Karpas-422 (cell line): ENCODE measurements around the gene DUS1L. TPM values are rescaled to one million over a fixed set of nuclear protein-coding genes. Genes with fewer than 3 reads are reported as not detected.

Source experiments
- DNase-seq: peaks from one replicate; pipeline ENCODE4 v3.0.0-alpha.2; 2015
- H2AFZ ChIP-seq: fragments of 200-600 bp; sonication (generic); 2 replicates; pipeline ENCODE4 v1.6.1; 2014; ENCODE audit warnings: antibody characterized with exemption, low read length, mixed read lengths
- H3K27ac ChIP-seq: fragments of 200-600 bp; sonication (generic); 2 replicates; pipeline ENCODE4 v1.5.1; 2014; ENCODE audit warnings: mild to moderate bottlenecking, low read length, moderate library complexity
- H3K27me3 ChIP-seq: fragments of 200-600 bp; sonication (generic); 2 replicates; pipeline ENCODE4 v1.6.1; 2014; ENCODE audit warnings: low read length, mixed read lengths
- H3K36me3 ChIP-seq: fragments of 200-600 bp; sonication (generic); 2 replicates; pipeline ENCODE4 v1.6.1; 2014; ENCODE audit warnings: low read length, mixed read lengths; ENCODE audit not compliant: insufficient read depth
- H3K4me1 ChIP-seq: fragments of 200-600 bp; sonication (generic); 2 replicates; pipeline ENCODE4 v1.6.1; 2014; ENCODE audit warnings: mild to moderate bottlenecking, low read length, mixed read lengths
- H3K4me2 ChIP-seq: fragments of 200-600 bp; sonication (generic); 2 replicates; pipeline ENCODE4 v1.6.1; 2014; ENCODE audit warnings: low read length, low read depth, mild to moderate bottlenecking; ENCODE audit not compliant: poor library complexity, severe bottlenecking
- H3K4me3 ChIP-seq: fragments of 200-600 bp; sonication (generic); 2 replicates; pipeline ENCODE4 v1.5.1; 2014; ENCODE audit warnings: mild to moderate bottlenecking, antibody characterized with exemption, low read length, mixed read lengths
- H3K79me2 ChIP-seq: fragments of 200-600 bp; sonication (generic); 2 replicates; pipeline ENCODE4 v1.6.1; 2014; ENCODE audit warnings: mild to moderate bottlenecking, low read length, mixed read lengths
- H3K9ac ChIP-seq: fragments of 200-600 bp; sonication (generic); 2 replicates; pipeline ENCODE4 v1.6.0; 2014; ENCODE audit warnings: low read length
- H3K9me2 ChIP-seq: fragments of 200-600 bp; sonication (generic), shearing (Covaris generic); replicated peaks from 2 replicates; pipeline ENCODE4 v1.6.0; 2014; ENCODE audit warnings: mild to moderate bottlenecking, low read length, moderate library complexity; ENCODE audit not compliant: insufficient read depth
- H3K9me3 ChIP-seq: fragments of 300-700, 200-600 bp; sonication (generic); 2 replicates; pipeline ENCODE4 v1.6.1; 2014; ENCODE audit warnings: low read length, mixed read lengths
- H4K20me1 ChIP-seq: fragments of 200-600 bp; sonication (generic); 2 replicates; pipeline ENCODE4 v1.6.1; 2014; ENCODE audit warnings: mild to moderate bottlenecking, antibody characterized with exemption, low read length, low read depth; ENCODE audit not compliant: insufficient read depth
- total RNA-seq: library from RNA; depleted of rRNA; stranded (reverse); fragments of >200 nt; shearing (Covaris generic); gene quantifications from 2 replicates; pipeline ENCODE4 v1.2.3, GENCODE V29; 2014; ENCODE audit warnings: low replicate concordance

The DUS1L gene
- total RNA-seq, 1 experiment from 2014 or later = 89.6 TPM

GRCh38 chr17:82035488-82035887 lies 30.1 kb downstream of the DUS1L start:
- H3K9me2 ChIP-seq = no peaks in the 10 kb centered on the region
- peaks cover 11% of the 10 kb centered on the region for H3K79me2 ChIP-seq
- no peak overlapping the region for H3K4me2 ChIP-seq
- 0 out of 2 replicates have a peak, but pooled peaks cover 6% of the 10 kb centered on the region for H4K20me1 ChIP-seq
- H3K36me3 ChIP-seq = no peaks in the 10 kb centered on the region
- H3K9ac ChIP-seq = no peak overlapping the region
- no peaks in the 10 kb centered on the region for H3K9me3 ChIP-seq
- H3K27ac ChIP-seq = no peak overlapping the region
- H2AFZ ChIP-seq = no peak overlapping the region
- H3K27me3 ChIP-seq = no peaks in the 10 kb centered on the region
- H3K4me3 ChIP-seq = no peak overlapping the region
- H3K4me1 ChIP-seq = peaks cover 27% of the 10 kb centered on the region
- no peak for DNase-seq

DNA sequence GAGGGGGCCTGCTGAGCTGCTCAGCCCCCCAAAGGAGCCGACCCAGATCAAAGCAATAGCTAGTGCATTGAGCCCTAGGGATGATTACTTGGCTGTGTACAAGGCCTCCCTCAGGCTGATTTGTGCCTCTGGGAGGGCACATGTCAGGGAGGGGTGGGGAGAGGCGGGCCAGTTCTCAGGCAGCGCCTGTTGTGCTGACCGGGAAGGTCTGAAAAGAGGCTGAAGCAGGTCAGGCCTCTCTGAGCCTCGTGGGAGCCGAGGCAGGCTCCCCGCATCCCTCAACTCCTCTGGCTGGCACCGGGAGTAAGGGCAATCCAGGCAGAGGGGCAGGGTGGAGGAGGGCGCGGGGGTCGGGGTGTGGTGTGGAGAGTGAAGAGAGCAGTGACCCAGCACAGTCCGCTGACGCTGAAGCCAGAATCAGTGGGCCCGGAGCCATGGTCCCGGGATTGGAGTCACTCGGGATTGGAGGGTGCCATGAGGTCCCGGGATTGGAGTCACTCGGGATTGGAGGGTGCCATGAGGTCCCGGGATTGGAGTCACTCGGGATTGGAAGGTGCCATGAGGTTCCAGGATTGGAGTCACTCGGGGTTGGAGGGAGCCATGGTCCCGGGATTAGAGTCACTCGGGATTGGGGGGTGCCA lies 31.1 kb downstream of the DUS1L start:
- H2AFZ ChIP-seq = no peak overlapping the region
- no peaks in the 10 kb centered on the region for H3K36me3 ChIP-seq
- no peak overlapping the region for H3K4me3 ChIP-seq
- H3K27me3 ChIP-seq = no peaks in the 10 kb centered on the region
- H3K9me3 ChIP-seq = no peaks in the 10 kb centered on the region
- no peak overlapping the region for H3K4me2 ChIP-seq
- no peak overlapping the region for H3K27ac ChIP-seq
- no peaks in the 10 kb centered on the region for H3K9me2 ChIP-seq
- H3K79me2 ChIP-seq = peaks cover 11% of the 10 kb centered on the region
- H4K20me1 ChIP-seq = 0 out of 2 replicates have a peak, but pooled peaks cover 6% of the 10 kb centered on the region
- peak; percentile 52 for DNase-seq
- H3K9ac ChIP-seq = no peak overlapping the region
- H3K4me1 ChIP-seq = peaks cover 27% of the 10 kb centered on the region

GRCh38 chr17:82033359-82034085 lies 32.1 kb downstream of the DUS1L start:
- DNase-seq = no peak
- no peak overlapping the region for H3K9ac ChIP-seq
- peaks cover 11% of the 10 kb centered on the region for H3K79me2 ChIP-seq
- H3K27me3 ChIP-seq = no peaks in the 10 kb centered on the region
- no peak overlapping the region for H2AFZ ChIP-seq
- H4K20me1 ChIP-seq = 0 out of 2 replicates have a peak, but pooled peaks cover 6% of the 10 kb centered on the region
- H3K9me3 ChIP-seq = no peaks in the 10 kb centered on the region
- H3K36me3 ChIP-seq = no peaks in the 10 kb centered on the region
- no peak overlapping the region for H3K4me2 ChIP-seq
- H3K9me2 ChIP-seq = no peaks in the 10 kb centered on the region
- no peak overlapping the region for H3K4me3 ChIP-seq
- peaks cover 27% of the 10 kb centered on the region for H3K4me1 ChIP-seq
- H3K27ac ChIP-seq = no peak overlapping the region

GRCh38 chr17:82031885-82032627 lies 33.5 kb downstream of the DUS1L start:
- no peak overlapping the region for H3K27ac ChIP-seq
- H3K27me3 ChIP-seq = no peaks in the 10 kb centered on the region
- H3K4me2 ChIP-seq = peak overlapping the region; percentile 26
- 0 out of 2 replicates have a peak, but pooled peaks cover 6% of the 10 kb centered on the region for H4K20me1 ChIP-seq
- H3K9me3 ChIP-seq = no peaks in the 10 kb centered on the region
- H3K36me3 ChIP-seq = no peaks in the 10 kb centered on the region
- no peak overlapping the region for H3K9ac ChIP-seq
- H2AFZ ChIP-seq = no peak overlapping the region
- H3K4me3 ChIP-seq = no peak overlapping the region
- peak; percentile 76 for DNase-seq
- H3K4me1 ChIP-seq = peaks cover 23% of the 10 kb centered on the region
- no peaks in the 10 kb centered on the region for H3K9me2 ChIP-seq
- H3K79me2 ChIP-seq = peaks cover 10% of the 10 kb centered on the region

GRCh38 chr17:82031303-82031884 lies 34.2 kb downstream of the DUS1L start, which contains the start of gene RAC3:
RAC3 (plus strand) TSS chr17:82031678; CDS start chr17:82031762, 84 bp downstream.
- DNase-seq = peak; percentile 68
- H3K9ac ChIP-seq = peak within 1 kb of the TSS; percentile 64

DNA sequence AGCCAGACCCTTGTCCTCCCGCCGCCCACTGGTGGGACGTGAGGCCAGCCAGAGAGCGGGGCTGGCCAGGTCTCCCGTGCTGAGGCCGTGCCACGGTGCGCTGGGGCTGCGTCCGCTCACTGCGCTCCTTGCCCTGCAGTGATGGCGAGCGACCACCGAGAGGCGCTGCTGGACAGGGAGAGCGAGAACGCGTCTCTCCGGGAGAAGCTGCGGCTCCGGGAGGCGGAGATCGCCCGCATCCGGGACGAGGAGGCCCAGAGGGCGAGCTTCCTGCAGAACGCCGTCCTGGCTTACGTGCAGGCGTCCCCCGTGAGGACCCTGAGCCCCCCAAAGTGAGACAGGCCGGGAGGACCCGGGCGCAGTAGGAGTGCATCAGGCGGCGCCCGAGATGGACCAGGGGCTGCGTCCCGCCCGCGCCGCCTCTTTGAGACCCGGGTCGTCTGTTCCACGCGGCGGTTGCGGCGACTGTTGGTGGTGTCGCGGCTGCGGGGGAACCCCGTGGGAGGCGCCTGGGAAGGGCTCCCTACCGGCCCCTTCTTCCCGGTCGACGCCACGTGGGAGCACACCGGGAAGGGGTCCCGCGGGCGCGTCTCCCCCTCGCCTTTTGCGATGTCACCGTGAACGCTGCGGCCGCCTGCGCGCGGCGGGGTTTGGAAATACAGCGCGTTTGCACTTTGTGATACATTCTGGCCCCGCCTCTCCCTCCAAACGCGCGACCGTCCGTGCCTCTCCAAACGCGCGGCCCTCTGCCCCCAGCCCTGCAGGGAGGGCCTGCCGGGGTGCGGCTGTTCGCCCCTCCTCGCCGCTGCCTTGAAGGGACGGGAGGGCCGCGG lies 34.9 kb downstream of the DUS1L start:
- H3K9ac ChIP-seq = peak overlapping the region; percentile 64
- no peaks in the 10 kb centered on the region for H3K36me3 ChIP-seq
- peak overlapping the region; percentile 67; the same call in 1 of the 2 replicates for H2AFZ ChIP-seq
- H3K9me3 ChIP-seq = no peaks in the 10 kb centered on the region
- H3K27ac ChIP-seq = no peak overlapping the region
- H3K4me1 ChIP-seq = peaks cover 13% of the 10 kb centered on the region
- peak overlapping the region; percentile 60 for H3K4me3 ChIP-seq
- DNase-seq = peak; percentile 91
- peak overlapping the region; percentile 75 for H3K4me2 ChIP-seq
- no peaks in the 10 kb centered on the region for H3K27me3 ChIP-seq
- no peaks in the 10 kb centered on the region for H4K20me1 ChIP-seq
- no peaks in the 10 kb centered on the region for H3K9me2 ChIP-seq
- no peaks in the 10 kb centered on the region for H3K79me2 ChIP-seq

More at GRCh38 chr17:82031303-82031884, 34.2 kb downstream of the DUS1L start, which contains the start of gene RAC3:
- Histone ChIP-seq H3K4me2 (peak within 1 kb of the TSS; percentile 75), H3K27me3 (no peaks in the 10 kb centered on the region), H3K9me3 (no peaks in the 10 kb centered on the region), H3K79me2 (peaks cover 4% of the 10 kb centered on the region), H2AFZ (peak within 1 kb of the TSS; percentile 67; the same call in 1 of the 2 replicates), H3K27ac (no peak within 1 kb of the TSS), H3K9me2 (no peaks in the 10 kb centered on the region), H4K20me1 (0 out of 2 replicates have a peak, but pooled peaks cover 4% of the 10 kb centered on the region), H3K4me1 (peaks cover 19% of the 10 kb centered on the region), H3K36me3 (no peaks in the 10 kb centered on the region), H3K4me3 (peak within 1 kb of the TSS; percentile 60)

GRCh38 chr17:82029990-82030469 lies 35.6 kb downstream of the DUS1L start:
- no peak overlapping the region for H3K27ac ChIP-seq
- H3K9me3 ChIP-seq = no peaks in the 10 kb centered on the region
- no peaks in the 10 kb centered on the region for H3K79me2 ChIP-seq
- H2AFZ ChIP-seq = no peak overlapping the region
- H3K27me3 ChIP-seq = no peaks in the 10 kb centered on the region
- DNase-seq = no peak
- peak overlapping the region; percentile 75 for H3K4me2 ChIP-seq
- H3K36me3 ChIP-seq = no peaks in the 10 kb centered on the region
- H3K4me1 ChIP-seq = peaks cover 11% of the 10 kb centered on the region
- H3K4me3 ChIP-seq = no peak overlapping the region; the same call in 1 of the 2 replicates
- H3K9me2 ChIP-seq = no peaks in the 10 kb centered on the region
- H4K20me1 ChIP-seq = no peaks in the 10 kb centered on the region
- no peak overlapping the region for H3K9ac ChIP-seq
